HG02610 (cell line): ENCODE data around the gene CTBP2.

Experiments used
- ATAC-seq: cut with Tn5 transposase; IDR thresholded peaks from one replicate; pipeline ENCODE4 v1.9.1; 2021; ENCODE audit warnings: mild to moderate bottlenecking, moderate library complexity; ENCODE audit not compliant: unreplicated experiment

Gene CTBP2

GRCh38 chr10:125054669-125055268, 105.6 kb downstream of the CTBP2 start:
- no peak for ATAC-seq

- ATAC-seq, result no peak
These were observed 106.1 kb downstream of the CTBP2 start for GRCh38 chr10:125054216-125054615.

DNA sequence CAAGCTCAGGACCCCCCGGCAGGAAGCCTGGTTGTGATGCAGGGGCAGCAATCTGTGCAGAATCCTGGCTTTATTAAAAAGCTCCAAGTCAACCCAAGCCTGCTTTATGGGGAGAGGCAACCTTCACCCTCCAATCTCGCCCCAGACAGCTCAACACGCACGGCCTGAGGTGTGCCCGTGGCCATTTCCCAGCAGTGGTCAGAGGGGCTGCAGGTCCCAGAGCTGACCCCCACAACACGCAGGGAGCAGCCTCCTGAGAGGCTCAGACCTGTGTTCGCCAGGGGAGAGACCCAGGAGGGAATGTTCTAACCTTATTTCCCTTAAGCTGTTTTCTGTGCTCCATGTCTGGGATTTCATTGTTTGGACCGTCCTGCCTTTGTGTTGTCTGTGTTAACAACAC, 108.2 kb downstream of the CTBP2 start:
- ATAC-seq, result no peak

- ATAC-seq, result no peak
These were observed 110.0 kb downstream of the CTBP2 start for GRCh38 chr10:125050383-125050782.

DNA sequence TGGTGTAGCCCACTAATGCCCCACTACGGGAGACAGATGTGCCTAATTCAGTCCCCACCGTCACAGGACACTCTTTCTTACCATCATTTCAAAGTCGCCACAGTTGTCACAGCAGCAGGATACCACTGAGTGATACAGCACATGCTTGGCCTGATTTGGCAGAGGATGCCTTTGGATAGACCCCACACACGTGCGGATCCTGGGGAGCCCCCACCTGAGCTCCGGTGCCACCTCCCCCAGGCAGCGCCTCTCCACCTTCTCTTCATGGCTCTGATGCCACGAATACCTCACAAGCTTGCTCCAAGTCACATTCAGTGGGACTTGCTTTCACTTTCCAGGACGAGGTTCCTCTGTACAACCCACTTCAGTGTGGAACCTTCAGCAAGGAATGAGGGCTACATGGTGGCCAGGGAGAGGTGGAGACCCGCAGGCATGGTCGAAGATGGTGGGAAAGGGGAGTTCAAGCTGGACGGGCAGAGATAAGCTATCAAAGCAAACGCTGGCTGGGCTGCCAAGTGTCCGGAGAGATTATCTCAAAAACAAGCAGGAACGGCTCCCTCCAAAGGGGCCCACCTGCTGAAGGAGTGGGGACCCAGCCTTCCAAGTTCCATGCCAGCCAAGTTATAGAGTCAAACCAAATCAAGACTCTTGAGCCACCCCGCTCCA, 111.0 kb downstream of the CTBP2 start:
- no peak for ATAC-seq

DNA sequence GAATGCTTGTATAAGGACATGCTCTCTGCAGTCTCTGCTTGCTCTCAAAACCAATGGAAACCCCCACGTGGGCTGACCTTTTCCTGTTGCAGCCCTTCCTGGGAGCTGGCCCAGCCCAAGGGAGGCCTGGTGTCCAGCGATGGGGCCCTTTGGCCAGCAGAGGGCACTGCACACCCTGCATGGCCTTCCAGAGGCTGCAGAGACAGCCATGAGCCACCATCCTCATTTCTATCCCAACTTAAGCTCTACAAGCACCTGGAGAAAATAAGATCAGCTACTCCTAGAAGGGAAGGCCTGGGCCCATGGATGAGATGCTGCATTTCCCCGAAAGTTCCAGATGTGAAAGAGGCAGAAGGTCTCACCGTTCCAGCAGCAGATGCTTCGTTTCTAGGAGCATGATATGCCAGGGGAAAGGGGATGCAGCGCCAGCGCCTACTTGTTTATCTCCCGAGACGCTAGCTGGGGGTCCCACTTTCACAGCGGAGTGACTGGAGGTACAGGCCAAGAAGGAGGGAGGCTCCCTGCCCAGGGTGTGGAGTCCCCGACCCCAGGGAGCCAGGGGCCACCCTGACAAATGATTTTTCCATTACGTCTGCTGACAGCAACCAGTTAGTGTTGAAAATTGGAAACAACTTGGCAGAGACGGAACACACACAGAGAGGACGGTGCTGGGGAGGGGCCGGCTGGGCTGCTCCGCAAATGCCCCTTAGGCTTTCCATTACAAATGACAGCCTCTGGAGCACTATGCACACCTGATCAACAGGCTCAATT, 112.1 kb downstream of the CTBP2 start:
- peak; percentile 81 for ATAC-seq

- ATAC-seq, result no peak
These were observed 116.3 kb downstream of the CTBP2 start for GRCh38 chr10:125043841-125044658.

DNA sequence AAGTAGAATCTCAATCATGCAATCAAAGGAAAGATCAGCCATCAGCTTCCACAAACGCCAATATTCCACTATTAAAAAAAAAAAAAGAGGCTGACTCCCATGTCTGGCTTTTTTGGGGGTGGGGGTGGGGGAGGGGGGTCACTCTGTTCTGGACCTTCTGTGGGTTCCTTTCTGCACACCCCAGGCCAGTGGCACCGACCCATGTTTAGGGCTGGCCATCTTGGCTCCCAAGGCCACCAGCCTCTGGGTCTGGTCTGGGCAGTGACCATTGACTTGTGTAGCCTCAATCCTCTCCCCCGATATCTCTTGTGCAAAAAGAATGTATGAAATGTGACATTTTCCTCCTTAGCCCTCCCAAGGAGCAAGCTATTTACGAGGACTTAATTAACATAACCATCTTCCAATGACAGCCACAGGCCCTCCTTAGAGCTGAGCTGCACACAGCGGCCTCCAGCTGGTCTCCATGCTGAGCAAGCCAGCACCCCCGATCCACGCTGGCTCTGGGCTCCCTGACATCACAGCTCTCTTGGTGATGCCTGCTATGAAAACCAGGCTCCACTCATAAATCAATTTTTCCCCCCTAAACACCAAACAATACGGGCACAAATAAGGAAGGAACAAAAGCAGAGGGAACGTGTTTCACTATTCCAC, 118.4 kb downstream of the CTBP2 start:
- ATAC-seq, result no peak

DNA sequence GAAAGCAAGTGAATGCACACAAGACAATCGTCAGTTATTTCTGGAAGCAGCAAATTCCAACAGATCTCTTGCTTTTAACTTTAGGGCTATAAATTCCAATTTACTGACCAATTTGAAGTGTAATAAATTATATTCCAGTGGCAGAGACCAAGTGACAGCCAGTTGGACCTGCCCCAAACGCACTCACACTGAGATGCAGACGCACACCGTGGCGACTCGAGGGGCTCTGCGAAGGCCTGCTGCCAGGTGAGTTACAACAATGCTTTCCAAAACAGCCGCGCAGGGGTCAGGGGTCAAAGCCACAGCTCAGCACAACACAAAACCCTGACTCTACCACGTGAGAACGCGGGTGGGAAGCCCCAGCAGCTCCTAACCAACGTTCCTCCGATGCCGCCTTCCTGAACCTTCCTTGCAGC, 121.0 kb downstream of the CTBP2 start:
- no peak for ATAC-seq

- no peak for ATAC-seq
These were observed 121.7 kb downstream of the CTBP2 start for GRCh38 chr10:125038637-125039036.

DNA sequence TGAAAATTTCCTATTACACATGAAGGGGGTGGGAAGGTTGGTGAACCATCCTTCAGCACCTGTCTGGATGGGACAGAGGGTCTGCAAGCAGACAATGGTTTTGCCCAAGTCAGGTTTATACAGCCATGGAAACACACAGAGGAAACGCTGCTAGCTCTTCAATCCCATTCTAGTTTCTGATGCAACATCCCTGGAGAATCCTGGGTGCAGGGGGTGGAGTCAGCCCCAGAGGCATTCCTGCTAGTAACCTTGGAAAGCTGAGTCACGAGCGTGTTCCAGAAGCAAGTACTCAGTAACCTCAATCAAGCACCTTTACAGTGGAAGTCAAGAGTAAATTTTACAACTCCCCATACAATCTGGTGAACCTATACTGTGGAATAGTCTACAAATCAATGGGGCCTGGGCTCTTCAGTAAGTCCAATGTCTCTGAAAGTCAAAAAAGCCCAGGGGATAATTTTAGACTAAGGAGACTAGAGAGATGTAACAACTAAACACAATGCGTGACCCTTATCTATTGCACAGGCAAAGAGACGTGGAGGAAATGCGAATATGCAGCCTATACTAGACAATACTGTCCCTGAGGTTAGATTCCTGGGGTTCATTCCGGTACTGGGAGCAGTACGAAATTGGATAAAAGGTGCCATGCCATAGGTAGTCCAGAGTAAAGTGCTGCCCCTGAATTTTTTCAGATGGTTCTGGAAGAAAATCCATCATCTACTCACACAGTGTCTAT, 123.1 kb downstream of the CTBP2 start:
- ATAC-seq, result no peak

- ATAC-seq, result no peak
These were observed 124.6 kb downstream of the CTBP2 start for GRCh38 chr10:125035588-125036295.

- ATAC-seq, result no peak
These were observed 125.2 kb downstream of the CTBP2 start for GRCh38 chr10:125035136-125035535.

- ATAC-seq, result no peak
These were observed 125.7 kb downstream of the CTBP2 start for GRCh38 chr10:125034675-125035074.

DNA sequence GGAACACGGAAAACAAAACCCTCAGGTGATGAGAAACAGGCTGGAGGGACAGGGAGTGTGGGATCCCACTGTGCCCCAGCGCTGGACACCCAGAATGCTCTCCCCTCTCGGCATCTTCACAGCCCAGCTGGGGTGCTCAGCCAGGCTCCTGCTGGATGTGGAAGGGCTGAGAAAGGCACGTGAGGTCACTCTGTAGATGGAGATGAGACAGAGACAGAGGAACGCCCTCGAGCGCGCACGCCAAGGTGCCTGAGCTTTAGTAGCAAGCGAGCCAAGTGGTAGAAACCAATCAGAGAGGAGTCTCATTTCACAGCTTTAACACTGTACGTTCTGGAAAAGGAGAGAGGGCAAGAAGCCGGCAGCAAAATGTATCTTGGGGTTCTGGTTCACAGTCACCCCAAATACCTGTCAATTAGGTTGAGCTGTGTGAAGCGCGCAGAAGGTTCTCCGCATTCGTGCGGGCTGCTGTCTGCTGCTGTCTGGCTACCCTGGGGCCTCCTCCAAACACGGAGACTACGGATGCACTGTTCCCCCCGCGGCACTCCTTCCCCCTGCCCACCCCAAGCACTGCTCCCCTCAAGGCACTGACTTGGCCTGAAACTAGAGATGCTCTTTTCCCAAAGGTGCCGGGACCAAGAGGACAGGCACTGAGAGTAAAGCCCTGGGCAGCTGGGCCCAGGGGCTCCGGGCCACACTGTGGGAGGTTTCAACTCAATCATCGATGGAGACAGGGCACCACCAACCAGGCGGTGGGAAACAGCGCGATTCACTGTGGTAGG, 127.0 kb downstream of the CTBP2 start:
- ATAC-seq, result no peak

GRCh38 chr10:125032474-125033020, 127.8 kb downstream of the CTBP2 start:
- no peak for ATAC-seq

GRCh38 chr10:125030567-125031197, 129.7 kb downstream of the CTBP2 start:
- ATAC-seq, result no peak
